HCT116 (cell line): Measurements from ENCODE around the gene ARHGAP21. TPM values are rescaled to one million over a fixed set of nuclear protein-coding genes. Genes with fewer than 3 reads are reported as not detected.

Source experiments
- ATAC-seq: fragments of 200-7000 bp; cut with Tn5 transposase; 2 replicates; pipeline ENCODE4 v1.9.1; 2020; ENCODE audit warnings: mild to moderate bottlenecking, moderate library complexity
- BruUV-seq: library from RNA; stranded (reverse); fragments of 400-500 nt; replicated peaks from 2 replicates; lab custom pipeline; 2021; lab: Mats Ljungman, UMichigan
- CTCF ChIA-PET: fragments of 300-600 bp; sonication (Branson Sonifier 250); formaldehyde crosslinking; loops from one replicate; lab custom pipeline; 2021; ENCODE audit warnings: antibody characterized with exemption; lab: Charles Lee
- POLR2A ChIA-PET: fragments of 300-600, 350-600 bp; sonication (Branson Sonifier 250); formaldehyde crosslinking; loops from one replicate; lab custom pipeline; 2021; ENCODE audit warnings: antibody characterized with exemption; lab: Charles Lee
- RAD21 ChIA-PET, 2 experiments: fragments of 300-600 bp; sonication (Branson Sonifier 250); formaldehyde crosslinking; loops; one replicate each; lab custom pipeline; 2023; ENCODE audit warnings: low total read pairs in 2 of 2; ENCODE audit not compliant: uncharacterized antibody in 2 of 2, unreplicated experiment in 2 of 2, low non-redundant PET in 1 of 2; lab: Charles Lee
- DNase-seq: peaks from one replicate; pipeline ENCODE4 v3.0.0-alpha.2; 2010; ENCODE audit warnings: low read depth, low spot score
- H2AFZ ChIP-seq: fragments of 200-600 bp; shearing (Covaris generic), sonication (generic); 2 replicates; pipeline ENCODE4 v1.6.1; 2017; ENCODE audit warnings: low read depth, mixed run types, mixed read lengths, antibody characterized with exemption, low read length; ENCODE audit not compliant: poor library complexity, severe bottlenecking
- H3K27ac ChIP-seq: 2 replicates; pipeline ENCODE4 v1.5.1; 2012; ENCODE audit warnings: low read depth, low read length
- H3K27me3 ChIP-seq: fragments of 200-600 bp; sonication (generic); 2 replicates; pipeline ENCODE4 v1.6.1; 2016; ENCODE audit warnings: mixed run types, low read length, mixed read lengths; ENCODE audit not compliant: insufficient read depth
- H3K36me3 ChIP-seq, 2 experiments: fragments of 200-500 bp in 1 of 2; fragments of 200-600 bp in 1 of 2; sonication (Bioruptor generic) in 1 of 2; sonication (generic) in 1 of 2; 2 replicates each; pipeline versions ENCODE4 v1.5.1 to v1.6.1; 2014 to 2016; ENCODE audit warnings: low read length in 2 of 2, inconsistent platforms in 1 of 2, mixed read lengths in 1 of 2, mixed run types in 1 of 2; ENCODE audit not compliant: insufficient read depth in 2 of 2, control insufficient read depth in 1 of 2
- H3K4me1 ChIP-seq, 2 experiments: fragments of 200-600 bp in 1 of 2; sonication (generic) in 1 of 2; 2 replicates each; pipeline versions ENCODE4 v1.5.1 to v1.6.1; 2012 to 2017; ENCODE audit warnings: low read length in 2 of 2, inconsistent platforms in 1 of 2, mild to moderate bottlenecking in 1 of 2, mixed read lengths in 1 of 2, mixed run types in 1 of 2, moderate library complexity in 1 of 2; ENCODE audit not compliant: insufficient read depth in 2 of 2, control insufficient read depth in 1 of 2
- H3K4me2 ChIP-seq: fragments of 200-600 bp; sonication (generic); 2 replicates; pipeline ENCODE4 v1.6.1; 2017; ENCODE audit warnings: mixed run types, low read length, mixed read lengths
- H3K4me3 ChIP-seq, 2 experiments: fragments of 200-600 bp in 1 of 2; sonication (generic) in 1 of 2; replicated peaks in 1 of 2; 2 replicates each; pipeline ENCODE4 v1.5.1; 2011 to 2016; ENCODE audit warnings: low read length in 2 of 2, control low read depth in 1 of 2, low read depth in 1 of 2, mild to moderate bottlenecking in 1 of 2, mixed read lengths in 1 of 2, mixed run types in 1 of 2
- H3K79me2 ChIP-seq: fragments of 200-600 bp; sonication (generic); 2 replicates; pipeline ENCODE4 v1.6.1; 2017; ENCODE audit warnings: mild to moderate bottlenecking, mixed run types, low read length, moderate library complexity, mixed read lengths; ENCODE audit not compliant: insufficient read depth
- H3K9ac ChIP-seq: fragments of 200-600 bp; sonication (generic); 2 replicates; pipeline ENCODE4 v1.6.1; 2016; ENCODE audit warnings: low read length, mixed read lengths
- H3K9me2 ChIP-seq: fragments of 200-600 bp; sonication (generic), shearing (Covaris generic); 2 replicates; pipeline ENCODE4 v1.6.1; 2017; ENCODE audit warnings: mixed run types, mild to moderate bottlenecking, moderate library complexity; ENCODE audit not compliant: insufficient read depth
- H3K9me3 ChIP-seq, 2 experiments: fragments of 200-500 bp in 1 of 2; fragments of 200-600 bp in 1 of 2; sonication (Bioruptor generic) in 1 of 2; sonication (generic) in 1 of 2; 2 replicates each; pipeline ENCODE4 v1.6.1; 2014 to 2017; ENCODE audit warnings: low read length in 2 of 2, mixed read lengths in 2 of 2, inconsistent platforms in 1 of 2, low read depth in 1 of 2, mild to moderate bottlenecking in 1 of 2, mixed run types in 1 of 2, moderate library complexity in 1 of 2; ENCODE audit not compliant: control insufficient read depth in 1 of 2, insufficient read depth in 1 of 2
- H4K20me1 ChIP-seq: fragments of 200-600 bp; sonication (generic), shearing (Covaris generic); 2 replicates; pipeline ENCODE4 v1.6.1; 2017; ENCODE audit warnings: mixed run types, mild to moderate bottlenecking, moderate library complexity; ENCODE audit not compliant: insufficient read depth
- CBX3 ChIP-seq: IDR thresholded peaks from 2 replicates; pipeline ENCODE4 v1.6.1; 2012; ENCODE audit warnings: low read depth
- CEBPB ChIP-seq: IDR thresholded peaks from 2 replicates; pipeline ENCODE4 v1.6.1; 2012; ENCODE audit warnings: low read depth
- CTCF ChIP-seq, 3 experiments: fragments of 200-600 bp in 1 of 3; sonication (generic) in 1 of 3; IDR thresholded peaks in 2 of 3; conservative IDR thresholded peaks in 1 of 3; 2 replicates each; pipeline ENCODE4 v1.5.1; 2012 to 2017; ENCODE audit warnings: low read depth in 2 of 3, low read length in 2 of 3, antibody characterized with exemption in 1 of 3, borderline replicate concordance in 1 of 3, control low read depth in 1 of 3, mild to moderate bottlenecking in 1 of 3, mixed read lengths in 1 of 3, mixed run types in 1 of 3, moderate library complexity in 1 of 3; ENCODE audit not compliant: insufficient read depth in 1 of 3
- ELF1 ChIP-seq: IDR thresholded peaks from 2 replicates; pipeline ENCODE4 v1.6.1; 2012; ENCODE audit warnings: low read depth, borderline replicate concordance
- EZH2phosphoT487 ChIP-seq: fragments of 200-600 bp; IDR thresholded peaks from 2 replicates; pipeline ENCODE4 v1.6.1; 2018; ENCODE audit warnings: antibody characterized with exemption, borderline replicate concordance
- FOSL1 ChIP-seq: IDR thresholded peaks from 2 replicates; pipeline ENCODE4 v1.6.1; 2012; ENCODE audit warnings: low read depth
- JUND ChIP-seq: IDR thresholded peaks from 2 replicates; pipeline ENCODE4 v1.6.1; 2012
- POLR2A ChIP-seq: IDR thresholded peaks from 2 replicates; pipeline ENCODE4 v1.7.0; 2011; ENCODE audit warnings: borderline replicate concordance; ENCODE audit not compliant: insufficient read depth, insufficient read length; ENCODE audit errors: extremely low read depth
- RAD21 ChIP-seq: IDR thresholded peaks from 2 replicates; pipeline ENCODE4 v1.6.1; 2012; ENCODE audit warnings: low read depth, mild to moderate bottlenecking
- TCF7L2 ChIP-seq: IDR thresholded peaks from 2 replicates; pipeline ENCODE4 v1.7.0; 2011; ENCODE audit warnings: borderline replicate concordance, inconsistent platforms; ENCODE audit not compliant: insufficient read depth, insufficient read length; ENCODE audit errors: extremely low read depth
- YY1 ChIP-seq: IDR thresholded peaks from 2 replicates; pipeline ENCODE4 v1.6.1; 2011; ENCODE audit warnings: low read length, low read depth, moderate library complexity, mild to moderate bottlenecking; ENCODE audit not compliant: insufficient replicate concordance; ENCODE audit errors: extremely low read depth
- ZFX ChIP-seq: fragments of 450-650 bp; IDR thresholded peaks from 2 replicates; pipeline ENCODE4 v1.6.1; 2017
- ZNF274 ChIP-seq: fragments of 200-500 bp; sonication (Bioruptor generic); IDR thresholded peaks from 2 replicates; pipeline ENCODE4 v1.6.1; 2014; ENCODE audit warnings: mild to moderate bottlenecking, low read depth, low read length, inconsistent platforms
- intact Hi-C: fragments of 100-400 bp; cut with micrococcal nuclease; formaldehyde crosslinking; loops from 2 replicates; pipeline ENCODE4 v1.10.0; 2022
- total RNA-seq: library from RNA; stranded (reverse); gene quantifications from one replicate; pipeline ENCODE4 v1.2.1, GENCODE V29; 2021; ENCODE audit not compliant: unreplicated experiment
- TF ChIP-seq, protein P1 (sequence below): IDR thresholded peaks from 2 replicates; pipeline ENCODE4 v1.6.1; 2011; ENCODE audit warnings: mild to moderate bottlenecking, low read length, moderate library complexity; ENCODE audit not compliant: insufficient replicate concordance; ENCODE audit errors: extremely low read depth
- TF ChIP-seq, protein P2 (sequence below): IDR thresholded peaks from 2 replicates; pipeline ENCODE4 v1.6.1; 2012
- TF ChIP-seq, protein P3 (sequence below): IDR thresholded peaks from 2 replicates; pipeline ENCODE4 v1.6.1; 2012; ENCODE audit warnings: low read depth

Gene ARHGAP21
- total RNA-seq, 1 experiment from 2014 or later: 47.7 TPM

GRCh38 chr10:24554036-24554435 lies 169.7 kb downstream of the ARHGAP21 start:
- ChIA-PET CTCF (interaction anchor here (0.9 kb wide), 1 partner anchor 64 kb away, joined by 3 read pairs; no protein-coding TSS in a partner anchor), POLR2A (no interaction called here)
- Histone ChIP-seq H3K4me1 (peaks cover 4 to 20% of the 10 kb centered on the region in 2 experiments; a peak in 3 of 4 replicates), H3K9ac (no peak overlapping the region), H3K36me3 (no peaks in the 10 kb centered on the region), H3K9me2 (no peaks in the 10 kb centered on the region), H3K27ac (no peak overlapping the region), H2AFZ (no peak overlapping the region), H3K9me3 (no peaks in the 10 kb centered on the region), H4K20me1 (no peaks in the 10 kb centered on the region)
- no TSS peak for BruUV-seq
- DNase-seq (no peak), ATAC-seq (no peak)
- TF ChIP-seq EZH2phosphoT487: no peak
- no peak for TF ChIP-seq YY1
- no peak for TF ChIP-seq POLR2A
- TF ChIP-seq CBX3: no peak
- TF ChIP-seq, protein P1, sequence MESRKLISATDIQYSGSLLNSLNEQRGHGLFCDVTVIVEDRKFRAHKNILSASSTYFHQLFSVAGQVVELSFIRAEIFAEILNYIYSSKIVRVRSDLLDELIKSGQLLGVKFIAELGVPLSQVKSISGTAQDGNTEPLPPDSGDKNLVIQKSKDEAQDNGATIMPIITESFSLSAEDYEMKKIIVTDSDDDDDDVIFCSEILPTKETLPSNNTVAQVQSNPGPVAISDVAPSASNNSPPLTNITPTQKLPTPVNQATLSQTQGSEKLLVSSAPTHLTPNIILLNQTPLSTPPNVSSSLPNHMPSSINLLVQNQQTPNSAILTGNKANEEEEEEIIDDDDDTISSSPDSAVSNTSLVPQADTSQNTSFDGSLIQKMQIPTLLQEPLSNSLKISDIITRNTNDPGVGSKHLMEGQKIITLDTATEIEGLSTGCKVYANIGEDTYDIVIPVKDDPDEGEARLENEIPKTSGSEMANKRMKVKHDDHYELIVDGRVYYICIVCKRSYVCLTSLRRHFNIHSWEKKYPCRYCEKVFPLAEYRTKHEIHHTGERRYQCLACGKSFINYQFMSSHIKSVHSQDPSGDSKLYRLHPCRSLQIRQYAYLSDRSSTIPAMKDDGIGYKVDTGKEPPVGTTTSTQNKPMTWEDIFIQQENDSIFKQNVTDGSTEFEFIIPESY: no peak
- TF ChIP-seq, protein P2, sequence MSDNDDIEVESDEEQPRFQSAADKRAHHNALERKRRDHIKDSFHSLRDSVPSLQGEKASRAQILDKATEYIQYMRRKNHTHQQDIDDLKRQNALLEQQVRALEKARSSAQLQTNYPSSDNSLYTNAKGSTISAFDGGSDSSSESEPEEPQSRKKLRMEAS: no peak
- TF ChIP-seq ZFX: no peak
- TF ChIP-seq FOSL1: no peak
- TF ChIP-seq ZNF274: no peak
- TF ChIP-seq TCF7L2: no peak
- TF ChIP-seq CEBPB: no peak
- TF ChIP-seq ELF1: no peak
- TF ChIP-seq, protein P3, sequence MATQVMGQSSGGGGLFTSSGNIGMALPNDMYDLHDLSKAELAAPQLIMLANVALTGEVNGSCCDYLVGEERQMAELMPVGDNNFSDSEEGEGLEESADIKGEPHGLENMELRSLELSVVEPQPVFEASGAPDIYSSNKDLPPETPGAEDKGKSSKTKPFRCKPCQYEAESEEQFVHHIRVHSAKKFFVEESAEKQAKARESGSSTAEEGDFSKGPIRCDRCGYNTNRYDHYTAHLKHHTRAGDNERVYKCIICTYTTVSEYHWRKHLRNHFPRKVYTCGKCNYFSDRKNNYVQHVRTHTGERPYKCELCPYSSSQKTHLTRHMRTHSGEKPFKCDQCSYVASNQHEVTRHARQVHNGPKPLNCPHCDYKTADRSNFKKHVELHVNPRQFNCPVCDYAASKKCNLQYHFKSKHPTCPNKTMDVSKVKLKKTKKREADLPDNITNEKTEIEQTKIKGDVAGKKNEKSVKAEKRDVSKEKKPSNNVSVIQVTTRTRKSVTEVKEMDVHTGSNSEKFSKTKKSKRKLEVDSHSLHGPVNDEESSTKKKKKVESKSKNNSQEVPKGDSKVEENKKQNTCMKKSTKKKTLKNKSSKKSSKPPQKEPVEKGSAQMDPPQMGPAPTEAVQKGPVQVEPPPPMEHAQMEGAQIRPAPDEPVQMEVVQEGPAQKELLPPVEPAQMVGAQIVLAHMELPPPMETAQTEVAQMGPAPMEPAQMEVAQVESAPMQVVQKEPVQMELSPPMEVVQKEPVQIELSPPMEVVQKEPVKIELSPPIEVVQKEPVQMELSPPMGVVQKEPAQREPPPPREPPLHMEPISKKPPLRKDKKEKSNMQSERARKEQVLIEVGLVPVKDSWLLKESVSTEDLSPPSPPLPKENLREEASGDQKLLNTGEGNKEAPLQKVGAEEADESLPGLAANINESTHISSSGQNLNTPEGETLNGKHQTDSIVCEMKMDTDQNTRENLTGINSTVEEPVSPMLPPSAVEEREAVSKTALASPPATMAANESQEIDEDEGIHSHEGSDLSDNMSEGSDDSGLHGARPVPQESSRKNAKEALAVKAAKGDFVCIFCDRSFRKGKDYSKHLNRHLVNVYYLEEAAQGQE: no peak
- no peak for TF ChIP-seq JUND
- TF ChIP-seq CTCF (IDR thresholded peaks at IDR 0.05 in 2 of 3, conservative IDR thresholded peaks at IDR 0.05 in 1 of 3; ENCODE audit: borderline replicate concordance in 1 of 3, insufficient read depth in 1 of 3, low read depth in 2 of 3, low read length in 2 of 3): no peak
- TF ChIP-seq RAD21: no peak
- TF ChIP-seq, all 23 proteins: peak for 0
- Histone ChIP-seq H3K4me2 (no peak overlapping the region), H3K79me2 (no peaks in the 10 kb centered on the region), H3K27me3 (no peaks in the 10 kb centered on the region), H3K4me3 (no peak overlapping the region)
- RAD21 ChIA-PET: no interaction called here
- intact Hi-C loops: loop anchor here (10.0 kb wide), 1 partner anchor 1039 kb away; no protein-coding TSS in a partner anchor
